A549 treated with GW870086 at 1 μM for 4 hours (cell line): ENCODE results near the gene DENND11. TPM values are rescaled to one million over a fixed set of nuclear protein-coding genes. Genes with fewer than 3 reads are reported as not detected.

Experiments used
- total RNA-seq: library from RNA; stranded (reverse); fragments of 200-300 nt; extraction: Qiagen RNA extraction; gene quantifications from 5 replicates; pipeline ENCODE4 v1.2.3, GENCODE V29; 2022; ENCODE audit warnings: low read depth

The DENND11 gene, protein sequence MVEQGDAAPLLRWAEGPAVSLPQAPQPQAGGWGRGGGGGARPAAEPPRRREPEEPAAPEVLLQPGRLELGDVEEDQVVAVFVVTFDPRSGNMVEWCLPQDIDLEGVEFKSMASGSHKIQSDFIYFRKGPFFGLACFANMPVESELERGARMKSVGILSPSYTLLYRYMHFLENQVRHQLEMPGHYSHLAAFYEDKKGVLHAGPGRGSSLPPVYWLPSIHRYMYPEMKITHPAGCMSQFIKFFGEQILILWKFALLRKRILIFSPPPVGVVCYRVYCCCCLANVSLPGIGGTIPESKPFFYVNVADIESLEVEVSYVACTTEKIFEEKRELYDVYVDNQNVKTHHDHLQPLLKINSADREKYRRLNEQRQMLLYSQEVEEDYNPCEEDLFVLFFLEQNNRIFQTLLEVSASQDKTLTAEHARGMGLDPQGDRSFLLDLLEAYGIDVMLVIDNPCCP
- total RNA-seq, result 5.5 to 7.2 TPM (median 6.5 TPM) in 5 replicates

GRCh38 chr7:141702047-141702567, at the start of gene DENND11:
Gene DENND11 (minus strand): TSS chr7:141702166. CDS start chr7:141702153, 13 bp downstream.

GRCh38 chr7:141737836-141738591, 36.0 kb upstream of the DENND11 start, which contains the start of gene SSBP1:
Gene SSBP1 (plus strand): TSS chr7:141738358. CDS start chr7:141739167, 809 bp downstream.

DNA sequence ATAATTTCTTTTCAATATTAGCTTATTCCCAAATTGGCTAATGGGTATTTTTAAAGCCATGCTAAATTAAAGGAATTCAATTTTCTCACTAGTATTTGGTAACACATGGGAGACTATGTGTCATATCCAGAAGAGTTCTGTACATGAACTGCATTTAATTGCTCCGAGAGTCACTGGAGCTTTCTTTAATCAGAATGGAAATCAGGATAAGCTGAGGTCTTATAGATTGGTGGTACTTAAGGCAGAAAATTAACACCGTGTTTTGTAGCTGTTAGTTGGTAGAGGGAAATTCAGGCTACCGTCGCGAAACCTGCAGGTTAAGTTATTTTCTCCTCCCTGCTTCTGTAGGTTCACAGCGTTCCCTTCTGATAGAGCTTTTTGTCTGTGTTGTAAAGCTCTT, 6.4 kb upstream of the DENND11 start, which contains the start of gene WEE2:
Gene WEE2 (plus strand): TSS at position 3 of the 400 bp plus-strand sequence. CDS start 406 bp downstream, outside the sequence.

Other genes starting within 250 kb of the DENND11 start
- 27.8 to 35.9 TPM (median 31.3 TPM) in 5 replicates for gene AGK, start 150.8 kb downstream of the DENND11 start, total RNA-seq
- not detected in 5 replicates for gene WEE2, start 6.2 kb upstream of the DENND11 start, total RNA-seq
- 283 to 344 TPM (median 297 TPM) in 5 replicates for gene SSBP1, start 36.2 kb upstream of the DENND11 start, total RNA-seq
- 0.14 TPM in 1 of 5 replicates, not detected in the others for gene TAS2R3, start 61.9 kb upstream of the DENND11 start, total RNA-seq
- gene TAS2R4, start 74.5 kb upstream of the DENND11 start, total RNA-seq, result 0.12 to 0.17 TPM (median 0.13 TPM) in 4 of 5 replicates, not detected in the other
- 0.37 to 0.51 TPM (median 0.41 TPM) in 5 replicates for gene TAS2R5, start 88.1 kb upstream of the DENND11 start, total RNA-seq
- not detected in 5 replicates for gene PRSS37, start 139.3 kb upstream of the DENND11 start, total RNA-seq
- not detected in 5 replicates for gene OR9A4, start 214.2 kb upstream of the DENND11 start, total RNA-seq
- not detected in 5 replicates for gene CLEC5A, start 244.8 kb upstream of the DENND11 start, total RNA-seq